ENCODE data around the gene SLC46A1.

The SLC46A1 gene

GRCh38 chr17:28357901-28358197 lies 48.2 kb downstream of the SLC46A1 start:
- no peak for DNase-seq (ENCODE audit: low read depth)
- TF ChIP-seq CTCF (IDR thresholded peaks at IDR 0.05; ENCODE audit: low read length, missing control alignments): no peak
- H3K4me3 ChIP-seq (replicated peaks; ENCODE audit: low read depth, low read length): peak overlapping the region; percentile 66

GRCh38 chr17:28357061-28357900 lies 48.7 kb downstream of the SLC46A1 start, which contains the start of gene POLDIP2:
POLDIP2 (minus strand) TSS chr17:28357527; CDS start chr17:28357448, 79 bp downstream.
- H3K4me3 ChIP-seq (replicated peaks; ENCODE audit: low read depth, low read length): peak within 1 kb of the TSS; percentile 66
- TF ChIP-seq CTCF (IDR thresholded peaks at IDR 0.05; ENCODE audit: low read length, missing control alignments): no peak
- peak; percentile 95 for DNase-seq (ENCODE audit: low read depth)

GRCh38 chr17:28350271-28350670 lies 55.7 kb downstream of the SLC46A1 start:
- H3K4me3 ChIP-seq (replicated peaks; ENCODE audit: low read depth, low read length): no peak overlapping the region
- TF ChIP-seq CTCF (IDR thresholded peaks at IDR 0.05; ENCODE audit: low read length, missing control alignments): no peak
- no peak for DNase-seq (ENCODE audit: low read depth)

- no peak overlapping the region for H3K4me3 ChIP-seq (replicated peaks; ENCODE audit: low read depth, low read length)
- no peak for DNase-seq (ENCODE audit: low read depth)
- TF ChIP-seq CTCF (IDR thresholded peaks at IDR 0.05; ENCODE audit: low read length, missing control alignments): no peak
Measured at GRCh38 chr17:28348979-28349378, 57.0 kb downstream of the SLC46A1 start.

- peak; percentile 96 for DNase-seq (ENCODE audit: low read depth)
- TF ChIP-seq CTCF (IDR thresholded peaks at IDR 0.05; ENCODE audit: low read length, missing control alignments): no peak
- no peak overlapping the region for H3K4me3 ChIP-seq (replicated peaks; ENCODE audit: low read depth, low read length)
Measured at GRCh38 chr17:28347261-28347891, 58.6 kb downstream of the SLC46A1 start.

GRCh38 chr17:28346746-28347246 lies 59.2 kb downstream of the SLC46A1 start:
- no peak for DNase-seq (ENCODE audit: low read depth)
- peak; percentile 42 for TF ChIP-seq CTCF (IDR thresholded peaks at IDR 0.05; ENCODE audit: low read length, missing control alignments)
- no peak overlapping the region for H3K4me3 ChIP-seq (replicated peaks; ENCODE audit: low read depth, low read length)

Data from fibroblast of pulmonary artery (primary cell).